Right atrium auricular region (tissue), 2 donors: ENCODE results near the gene CREB3. TPM values are rescaled to one million over a fixed set of nuclear protein-coding genes. Genes with fewer than 3 reads are reported as not detected.

ENCODE experiments used
- DNase-seq: peaks from one replicate; pipeline ENCODE4 v3.0.0-alpha.2; 2019; ENCODE audit warnings: low spot score
- H3K27ac ChIP-seq, 2 donors: fragments of 200-600 bp; sonication (generic); 1 replicate in 1 of 2; 2 replicates in 1 of 2; pipeline ENCODE4 v1.5.1; 2016 to 2019
- H3K27me3 ChIP-seq, 2 donors: fragments of 200-600 bp; sonication (generic); one replicate each; pipeline versions ENCODE4 v1.5.1 to v1.6.0; 2017 to 2019
- H3K36me3 ChIP-seq: fragments of 200-600 bp; sonication (generic); one replicate; pipeline ENCODE4 v1.5.1; 2016
- H3K4me1 ChIP-seq, 2 donors: fragments of 200-600 bp; sonication (generic); one replicate each; pipeline versions ENCODE4 v1.5.1 to v1.6.0; 2017 to 2019
- H3K4me3 ChIP-seq, 2 donors: fragments of 200-600 bp; sonication (generic); 1 replicate in 1 of 2; 2 replicates in 1 of 2; pipeline ENCODE4 v1.5.1; 2017 to 2019; ENCODE audit warnings: mild to moderate bottlenecking in 1 of 2, moderate library complexity in 1 of 2
- H3K9me3 ChIP-seq, 2 donors: fragments of 200-600 bp; sonication (generic); one replicate each; pipeline ENCODE4 v1.5.1; 2019
- total RNA-seq, 2 donors: library from RNA; depleted of rRNA; stranded (reverse); fragments of >200 nt; gene quantifications; one replicate each; pipeline ENCODE4 v1.1.0, GENCODE V29; 2016
- TF ChIP-seq, protein P1 (sequence below), 2 donors: fragments of 200-600 bp; sonication (generic); IDR thresholded peaks; one replicate each; pipeline ENCODE4 v1.5.1; 2019; ENCODE audit warnings: antibody characterized with exemption in 2 of 2

Gene CREB3
- total RNA-seq, 2 donors from 2014 or later: 34.6 to 48.5 TPM

GRCh38 chr9:35732800-35733541, 505 bp downstream of the CREB3 start:
- no peaks in the 10 kb centered on the region for H3K27me3 ChIP-seq
- peak overlapping the region; percentile 78 to 97 for H3K4me3 ChIP-seq
- peaks cover 0 to 48% of the 10 kb centered on the region in 2 donors for H3K4me1 ChIP-seq
- DNase-seq: no peak
- peaks cover 36% of the 10 kb centered on the region for H3K36me3 ChIP-seq
- peak overlapping the region; percentile 96 to 98 for H3K27ac ChIP-seq
- TF ChIP-seq, protein P1, sequence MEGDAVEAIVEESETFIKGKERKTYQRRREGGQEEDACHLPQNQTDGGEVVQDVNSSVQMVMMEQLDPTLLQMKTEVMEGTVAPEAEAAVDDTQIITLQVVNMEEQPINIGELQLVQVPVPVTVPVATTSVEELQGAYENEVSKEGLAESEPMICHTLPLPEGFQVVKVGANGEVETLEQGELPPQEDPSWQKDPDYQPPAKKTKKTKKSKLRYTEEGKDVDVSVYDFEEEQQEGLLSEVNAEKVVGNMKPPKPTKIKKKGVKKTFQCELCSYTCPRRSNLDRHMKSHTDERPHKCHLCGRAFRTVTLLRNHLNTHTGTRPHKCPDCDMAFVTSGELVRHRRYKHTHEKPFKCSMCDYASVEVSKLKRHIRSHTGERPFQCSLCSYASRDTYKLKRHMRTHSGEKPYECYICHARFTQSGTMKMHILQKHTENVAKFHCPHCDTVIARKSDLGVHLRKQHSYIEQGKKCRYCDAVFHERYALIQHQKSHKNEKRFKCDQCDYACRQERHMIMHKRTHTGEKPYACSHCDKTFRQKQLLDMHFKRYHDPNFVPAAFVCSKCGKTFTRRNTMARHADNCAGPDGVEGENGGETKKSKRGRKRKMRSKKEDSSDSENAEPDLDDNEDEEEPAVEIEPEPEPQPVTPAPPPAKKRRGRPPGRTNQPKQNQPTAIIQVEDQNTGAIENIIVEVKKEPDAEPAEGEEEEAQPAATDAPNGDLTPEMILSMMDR (IDR thresholded peaks at IDR 0.05): no peak
- H3K9me3 ChIP-seq: no peaks in the 10 kb centered on the region

- peak overlapping the region in 1 of 2 donors; percentile 98 for H3K27ac ChIP-seq
- peaks cover 47% of the 10 kb centered on the region for H3K36me3 ChIP-seq
These were observed 1.6 kb downstream of the CREB3 start for GRCh38 chr9:35734096-35734495.

GRCh38 chr9:35736201-35736633, 3.8 kb downstream of the CREB3 start:
- peak; percentile 72 for DNase-seq
- Histone ChIP-seq H3K27ac (peak overlapping the region in 1 of 2 donors; percentile 6), H3K4me1 (peaks cover 0 to 15% of the 10 kb centered on the region in 2 donors), H3K36me3 (peaks cover 68% of the 10 kb centered on the region), H3K4me3 (no peak overlapping the region), H3K9me3 (no peaks in the 10 kb centered on the region), H3K27me3 (no peaks in the 10 kb centered on the region)
- TF ChIP-seq, protein P1 (IDR thresholded peaks at IDR 0.05): peak; percentile 66 to 80

More at GRCh38 chr9:35734096-35734495, 1.6 kb downstream of the CREB3 start:
- Histone ChIP-seq H3K4me3 (no peak overlapping the region), H3K9me3 (no peaks in the 10 kb centered on the region), H3K4me1 (peaks cover 0 to 36% of the 10 kb centered on the region in 2 donors), H3K27me3 (no peaks in the 10 kb centered on the region)
- DNase-seq: no peak
- TF ChIP-seq, protein P1 (IDR thresholded peaks at IDR 0.05): no peak

DNA sequence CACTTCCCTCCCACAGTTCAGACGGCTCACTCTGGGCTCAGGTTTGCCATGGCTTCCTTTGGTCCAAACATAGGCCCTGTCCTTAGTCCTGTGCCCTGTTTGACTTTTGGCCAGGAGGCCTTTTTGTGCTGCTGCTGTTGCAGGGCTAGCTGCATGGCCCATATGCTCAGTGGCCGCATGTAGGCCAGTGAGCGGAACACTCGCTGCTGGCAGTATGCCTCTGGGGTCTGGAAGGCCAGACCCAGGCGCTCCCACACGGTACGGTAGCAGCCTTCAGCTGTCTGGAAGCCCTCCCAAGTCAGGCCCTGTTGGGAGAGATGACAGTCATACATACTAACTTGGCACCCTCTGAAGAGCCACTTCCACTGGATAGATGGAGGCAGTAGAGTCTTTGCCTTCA, 4.7 kb downstream of the CREB3 start:
- H3K9me3 ChIP-seq: no peaks in the 10 kb centered on the region
- peaks cover 0 to 13% of the 10 kb centered on the region in 2 donors for H3K4me1 ChIP-seq
- DNase-seq: no peak
- TF ChIP-seq, protein P1 (IDR thresholded peaks at IDR 0.05): no peak
- no peak overlapping the region for H3K4me3 ChIP-seq
- H3K36me3 ChIP-seq: peaks cover 77% of the 10 kb centered on the region
- H3K27me3 ChIP-seq: no peaks in the 10 kb centered on the region
- no peak overlapping the region for H3K27ac ChIP-seq

DNA sequence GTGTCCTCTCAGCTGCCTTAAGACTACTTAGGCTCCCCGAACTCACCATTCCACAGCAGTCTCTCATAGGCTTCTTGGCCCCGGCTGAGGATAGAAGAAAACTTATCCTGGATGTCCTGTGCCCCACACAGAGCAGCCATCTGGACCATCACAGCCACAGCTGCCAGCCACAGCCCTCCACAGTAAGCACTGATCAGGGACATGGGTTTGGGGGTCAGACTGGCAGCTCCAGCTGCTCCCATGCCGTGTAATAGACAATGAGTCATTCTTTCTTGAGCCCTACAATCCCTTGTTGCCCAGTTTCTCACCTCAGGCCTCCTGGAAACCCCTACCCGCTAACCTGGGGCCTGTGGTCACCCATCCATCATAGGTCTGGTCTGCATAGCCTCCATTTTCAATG, 5.7 kb downstream of the CREB3 start:
- peaks cover 0 to 15% of the 10 kb centered on the region in 2 donors for H3K4me1 ChIP-seq
- no peak overlapping the region for H3K27ac ChIP-seq
- TF ChIP-seq, protein P1 (IDR thresholded peaks at IDR 0.05): no peak
- H3K36me3 ChIP-seq: peaks cover 88% of the 10 kb centered on the region
- H3K9me3 ChIP-seq: no peaks in the 10 kb centered on the region
- no peak for DNase-seq
- no peak overlapping the region for H3K4me3 ChIP-seq
- H3K27me3 ChIP-seq: no peaks in the 10 kb centered on the region
